Panc1 (cell line): Measurements from ENCODE around the gene ZNF692.
"Not testable (repeated sequence)": the region's sequence is repeated elsewhere in the genome, so short reads cannot be mapped to it uniquely, and the experiment has no call there.

Experiments used
- POLR2AphosphoS5 ChIP-seq: IDR thresholded peaks from 2 replicates; pipeline ENCODE4 v1.6.1; 2012; ENCODE audit warnings: mild to moderate bottlenecking, low read depth, low read length, moderate library complexity
- SIN3A ChIP-seq: IDR thresholded peaks from 2 replicates; pipeline ENCODE4 v1.6.1; 2012; ENCODE audit warnings: low read depth, mild to moderate bottlenecking, low read length, moderate library complexity, borderline replicate concordance; ENCODE audit not compliant: insufficient read depth
- TF ChIP-seq, protein P1 (sequence below): fragments of 450-650 bp; IDR thresholded peaks from 2 replicates; pipeline ENCODE4 v1.5.1; 2017; ENCODE audit warnings: mild to moderate bottlenecking

DNA sequence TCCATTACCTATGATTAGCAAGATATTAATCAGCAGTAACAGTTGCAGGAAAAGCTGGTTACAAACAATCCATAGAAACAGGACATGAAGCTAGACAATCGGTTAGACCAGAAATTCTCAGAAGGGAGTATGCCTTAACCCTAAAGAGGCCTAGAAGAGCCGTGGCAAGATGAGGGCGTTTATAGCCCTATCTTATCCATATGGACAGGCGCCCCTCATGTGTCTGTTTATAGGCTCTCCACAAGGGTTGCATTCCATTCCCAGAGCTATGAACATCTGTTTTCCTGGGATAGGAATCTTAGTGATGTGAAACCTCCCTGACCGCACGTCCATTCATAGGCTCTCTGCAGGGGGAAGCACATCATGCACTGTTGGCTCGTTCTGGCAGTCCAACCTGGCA, 23.5 kb upstream of the ZNF692 start:
- TF ChIP-seq, protein P1, sequence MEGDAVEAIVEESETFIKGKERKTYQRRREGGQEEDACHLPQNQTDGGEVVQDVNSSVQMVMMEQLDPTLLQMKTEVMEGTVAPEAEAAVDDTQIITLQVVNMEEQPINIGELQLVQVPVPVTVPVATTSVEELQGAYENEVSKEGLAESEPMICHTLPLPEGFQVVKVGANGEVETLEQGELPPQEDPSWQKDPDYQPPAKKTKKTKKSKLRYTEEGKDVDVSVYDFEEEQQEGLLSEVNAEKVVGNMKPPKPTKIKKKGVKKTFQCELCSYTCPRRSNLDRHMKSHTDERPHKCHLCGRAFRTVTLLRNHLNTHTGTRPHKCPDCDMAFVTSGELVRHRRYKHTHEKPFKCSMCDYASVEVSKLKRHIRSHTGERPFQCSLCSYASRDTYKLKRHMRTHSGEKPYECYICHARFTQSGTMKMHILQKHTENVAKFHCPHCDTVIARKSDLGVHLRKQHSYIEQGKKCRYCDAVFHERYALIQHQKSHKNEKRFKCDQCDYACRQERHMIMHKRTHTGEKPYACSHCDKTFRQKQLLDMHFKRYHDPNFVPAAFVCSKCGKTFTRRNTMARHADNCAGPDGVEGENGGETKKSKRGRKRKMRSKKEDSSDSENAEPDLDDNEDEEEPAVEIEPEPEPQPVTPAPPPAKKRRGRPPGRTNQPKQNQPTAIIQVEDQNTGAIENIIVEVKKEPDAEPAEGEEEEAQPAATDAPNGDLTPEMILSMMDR = not testable (repeated sequence)
- not testable (repeated sequence) for TF ChIP-seq POLR2AphosphoS5, SIN3A
